Nucleus accumbens (tissue), 56 donors: ENCODE results near the gene CCDC107.

Experiments used
- DNase-seq, 56 donors: peaks; one replicate each; lab custom pipeline; 2025; lab: John Stamatoyannopoulos, UW

CCDC107 gene

DNA sequence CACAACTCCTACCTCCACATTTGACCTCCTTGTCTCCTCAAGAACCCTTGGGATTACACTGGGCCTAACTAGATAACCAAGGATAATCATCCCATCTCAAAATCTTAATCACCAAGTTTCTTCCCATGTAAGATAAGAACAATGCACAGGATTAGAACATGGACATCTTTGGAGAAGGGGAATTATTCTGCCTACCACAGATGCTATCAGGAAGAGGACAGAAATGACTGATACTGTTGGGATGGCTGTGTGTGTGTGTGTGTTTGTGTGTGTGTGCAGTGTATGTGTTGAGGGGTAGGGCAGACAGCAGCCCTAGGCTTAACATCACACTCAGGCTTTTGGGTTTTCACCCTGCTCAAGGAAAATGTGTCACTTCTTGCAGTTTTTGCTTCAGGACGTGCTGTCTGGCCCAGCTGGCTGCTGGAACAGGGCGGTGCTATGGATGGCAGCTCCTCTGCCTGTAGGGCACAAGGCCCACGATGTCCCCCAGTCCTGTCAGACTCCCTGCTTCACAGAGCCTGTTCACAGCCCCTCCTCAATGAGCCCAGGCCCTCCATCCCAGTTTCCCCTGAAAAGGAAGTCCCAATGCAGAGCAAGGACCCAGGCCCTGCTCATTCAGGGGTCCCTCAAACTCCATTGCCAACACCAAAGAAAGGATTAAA is 23.4 kb downstream of the CCDC107 start:
- DNase-seq = no peak

DNA sequence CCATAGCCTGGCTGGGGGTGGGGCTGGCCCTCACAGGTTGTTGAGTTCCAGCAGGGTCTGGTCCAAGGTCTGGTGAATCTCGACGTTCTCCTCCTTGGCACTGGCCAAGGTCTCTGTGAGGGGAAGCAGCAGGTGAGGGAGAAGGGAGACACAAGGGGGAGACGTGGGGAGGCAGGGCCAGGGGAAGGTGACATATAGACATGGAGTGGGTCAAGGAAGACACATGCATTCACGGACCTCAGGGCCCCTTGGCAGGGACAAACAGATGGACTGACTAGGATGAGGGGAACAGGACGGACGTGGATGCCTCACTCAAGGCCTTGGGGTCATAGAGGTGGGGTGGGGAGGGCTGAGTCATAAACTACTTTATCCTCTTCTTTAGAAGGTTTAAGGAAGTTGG is 24.0 kb downstream of the CCDC107 start:
- no peak for DNase-seq

DNA sequence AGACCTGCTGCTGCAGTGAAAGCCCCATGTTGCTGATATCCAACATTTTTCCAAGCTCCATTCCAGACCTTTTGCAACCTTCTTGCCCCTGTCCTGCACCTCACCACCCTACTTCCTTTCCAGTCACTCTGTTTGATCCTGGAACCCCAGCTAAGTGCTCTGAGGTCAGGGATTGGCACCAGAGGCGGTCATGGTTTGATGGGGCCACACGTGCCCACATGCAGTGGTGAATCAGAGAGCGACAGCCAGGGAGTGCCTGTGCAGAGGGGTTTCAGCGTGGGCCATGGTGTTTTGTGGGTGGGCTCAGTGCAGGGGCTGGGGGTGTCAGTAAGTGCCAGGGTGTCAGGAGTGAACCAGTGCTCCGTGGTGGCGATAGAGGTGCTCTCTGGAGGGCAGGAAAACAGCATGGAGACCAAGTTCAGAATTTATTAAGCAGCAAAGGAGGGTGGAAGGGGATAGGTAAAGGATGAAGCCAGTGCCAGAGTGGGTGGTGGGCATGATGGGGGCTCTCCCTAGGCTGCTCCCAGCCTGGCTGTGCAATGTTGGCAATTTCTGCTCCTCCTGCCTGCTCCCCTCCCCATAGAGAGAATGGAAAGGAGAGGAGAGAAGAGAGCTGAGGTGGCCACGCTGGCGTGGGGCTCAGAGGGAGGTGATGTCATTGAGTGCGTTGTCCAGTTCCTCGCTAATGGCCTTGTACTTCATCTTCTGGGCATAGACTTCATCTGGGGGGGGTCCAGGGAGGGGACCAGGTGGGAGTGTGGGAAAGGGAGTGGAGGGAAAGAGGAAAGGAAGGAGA is 24.6 kb downstream of the CCDC107 start:
- no peak for DNase-seq

DNA sequence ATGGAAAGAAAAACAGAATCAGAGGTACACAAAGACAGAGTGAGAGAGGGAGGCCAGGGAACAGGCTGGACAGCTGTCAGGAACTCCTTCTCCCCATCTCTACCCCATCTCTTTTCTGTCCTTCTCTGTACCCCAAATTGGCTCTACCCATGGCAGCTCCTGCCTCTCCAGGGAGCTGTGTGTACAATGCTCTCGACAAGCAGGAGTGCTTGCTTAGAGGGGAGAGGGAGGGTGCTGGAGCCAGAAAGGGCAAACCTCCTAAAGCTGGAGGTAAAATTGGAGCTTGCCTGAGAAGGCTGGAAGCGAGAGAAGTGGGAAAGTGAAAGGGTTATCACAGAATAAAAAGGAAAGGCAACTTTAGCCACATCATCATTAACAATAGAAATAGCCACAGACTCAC is 25.2 kb downstream of the CCDC107 start:
- DNase-seq = no peak

DNA sequence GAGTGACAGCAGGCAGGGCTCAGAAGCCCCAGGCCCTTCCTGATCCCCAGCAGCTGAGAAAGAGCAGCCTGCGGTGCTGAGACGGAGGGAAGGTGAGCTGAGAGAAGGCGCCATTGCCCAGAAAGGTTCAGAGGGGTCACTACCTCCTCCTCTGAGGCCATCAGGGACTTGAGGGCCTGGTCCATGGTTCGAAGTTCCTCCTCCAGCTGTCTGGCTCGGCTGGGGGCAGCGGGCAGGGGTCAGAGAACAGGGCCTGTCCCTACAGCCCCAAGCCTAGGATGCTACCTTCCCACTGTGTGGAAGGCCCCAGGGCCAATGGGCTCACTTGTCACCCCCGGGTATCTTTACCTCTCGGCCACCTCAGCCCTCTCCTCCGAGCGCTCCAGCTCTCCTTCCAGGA is 26.8 kb downstream of the CCDC107 start:
- DNase-seq = no peak

DNA sequence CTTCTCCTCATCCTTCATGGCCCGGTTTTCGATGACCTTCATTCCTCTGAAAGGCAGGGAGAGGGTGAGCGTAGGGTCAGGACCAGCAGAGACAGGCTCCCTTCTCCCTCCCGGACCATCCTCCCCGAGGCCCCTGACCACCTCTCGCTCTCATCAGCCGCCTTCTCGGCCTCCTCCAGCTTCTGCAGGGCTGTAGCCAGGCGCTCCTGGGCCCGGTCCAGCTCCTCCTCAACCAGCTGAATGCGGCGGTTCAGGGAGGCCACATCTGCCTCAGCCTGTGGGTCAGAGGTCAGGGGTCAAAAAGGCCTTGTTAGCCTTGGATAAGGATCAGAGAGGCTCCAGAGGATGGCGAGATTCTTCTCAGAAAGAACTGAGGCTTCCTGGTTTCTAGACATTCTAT is 27.4 kb downstream of the CCDC107 start:
- DNase-seq = no peak

DNA sequence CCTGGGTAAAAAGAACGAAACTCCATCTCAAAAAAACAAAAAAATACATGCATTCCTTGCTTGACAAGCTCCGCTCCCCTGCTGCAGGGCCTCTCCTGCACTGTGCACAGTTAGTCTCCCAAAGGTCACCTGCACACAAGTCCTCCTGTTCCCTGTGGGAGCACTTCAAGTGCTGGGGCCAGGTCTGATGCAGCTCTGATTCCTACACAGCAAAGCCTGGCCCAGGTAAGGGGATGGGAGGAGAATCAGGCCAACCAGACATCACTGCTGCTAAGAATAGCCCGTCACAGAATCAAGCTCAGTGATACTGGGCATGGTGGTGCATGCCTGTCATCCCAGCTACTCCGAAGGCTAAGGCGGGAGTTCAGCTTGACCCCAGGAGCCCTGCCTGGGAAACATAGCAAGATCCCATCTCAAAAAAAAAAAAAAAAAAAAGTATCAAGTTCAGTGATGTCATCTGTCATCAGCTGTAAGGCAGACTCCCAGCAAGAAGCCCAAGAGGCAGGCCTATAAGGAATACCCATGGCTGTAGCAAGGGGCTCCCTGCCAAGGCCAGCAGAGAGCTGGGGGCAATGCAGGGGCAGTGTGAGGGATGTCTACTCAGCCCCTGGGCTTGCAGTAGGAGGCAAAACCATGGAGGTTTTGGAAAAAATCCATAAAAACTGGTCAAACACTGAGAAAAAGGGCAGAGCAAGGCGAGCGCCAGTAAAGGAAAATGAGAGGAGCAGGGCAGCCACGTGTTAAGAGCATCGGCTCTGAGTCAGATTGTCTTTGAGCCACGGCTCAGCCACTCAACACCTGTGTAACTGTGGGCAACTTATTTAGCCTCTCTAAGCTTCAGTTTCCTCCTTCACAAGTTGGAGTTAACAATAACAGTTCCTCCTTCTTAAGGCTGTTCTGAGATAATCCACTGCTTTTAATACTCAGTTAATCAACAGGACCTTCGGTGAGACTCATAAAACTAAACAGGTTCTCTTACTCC is 28.4 kb downstream of the CCDC107 start:
- DNase-seq = no peak

DNA sequence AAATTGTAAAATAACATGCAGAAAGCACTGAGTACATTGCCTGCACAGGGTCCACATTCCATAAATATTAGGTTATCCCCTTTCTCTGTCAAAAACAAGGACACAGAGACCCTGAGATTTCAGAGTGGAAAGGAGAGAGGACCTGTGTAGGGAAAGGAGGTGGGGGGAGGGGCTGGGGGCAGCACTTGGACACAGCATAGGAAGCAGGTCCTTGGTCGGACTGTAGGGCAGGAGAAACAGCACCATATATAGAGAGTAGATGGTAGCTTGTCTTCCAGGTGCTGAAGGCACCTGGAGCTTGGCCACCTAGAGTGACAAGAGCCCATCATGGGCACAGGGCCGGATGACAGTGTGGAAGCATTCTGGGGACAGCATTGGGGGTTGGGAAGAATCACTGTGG is 29.2 kb downstream of the CCDC107 start:
- DNase-seq = no peak

DNA sequence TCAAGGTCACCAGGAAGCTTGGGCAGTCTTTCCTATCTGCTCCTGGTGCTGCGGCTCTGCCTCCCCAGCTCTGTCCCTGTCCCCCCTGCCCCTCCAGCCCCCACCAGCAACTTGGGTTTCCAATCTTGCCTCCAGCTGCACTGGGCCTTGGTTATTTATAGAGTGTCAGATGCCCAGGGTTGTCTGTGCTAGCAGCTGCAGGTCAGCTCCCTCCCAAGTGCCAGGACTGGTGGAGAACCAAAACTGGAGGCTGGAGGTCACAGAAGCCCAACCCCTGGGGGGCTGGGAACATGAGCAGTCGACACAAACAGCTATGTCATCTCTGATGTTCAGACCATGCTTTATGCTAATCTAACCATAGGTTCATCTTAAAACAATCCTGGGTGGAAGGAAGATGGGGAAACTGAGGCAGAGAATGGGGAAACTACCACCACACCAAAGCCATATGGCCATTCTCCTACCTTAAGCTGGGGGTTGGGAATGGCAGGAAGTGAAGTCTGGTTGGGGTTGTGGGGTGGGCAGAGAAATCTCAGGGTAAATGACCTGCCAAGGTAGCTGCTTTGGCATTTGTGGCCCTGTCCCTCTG is 30.0 kb downstream of the CCDC107 start:
- DNase-seq = no peak

DNA sequence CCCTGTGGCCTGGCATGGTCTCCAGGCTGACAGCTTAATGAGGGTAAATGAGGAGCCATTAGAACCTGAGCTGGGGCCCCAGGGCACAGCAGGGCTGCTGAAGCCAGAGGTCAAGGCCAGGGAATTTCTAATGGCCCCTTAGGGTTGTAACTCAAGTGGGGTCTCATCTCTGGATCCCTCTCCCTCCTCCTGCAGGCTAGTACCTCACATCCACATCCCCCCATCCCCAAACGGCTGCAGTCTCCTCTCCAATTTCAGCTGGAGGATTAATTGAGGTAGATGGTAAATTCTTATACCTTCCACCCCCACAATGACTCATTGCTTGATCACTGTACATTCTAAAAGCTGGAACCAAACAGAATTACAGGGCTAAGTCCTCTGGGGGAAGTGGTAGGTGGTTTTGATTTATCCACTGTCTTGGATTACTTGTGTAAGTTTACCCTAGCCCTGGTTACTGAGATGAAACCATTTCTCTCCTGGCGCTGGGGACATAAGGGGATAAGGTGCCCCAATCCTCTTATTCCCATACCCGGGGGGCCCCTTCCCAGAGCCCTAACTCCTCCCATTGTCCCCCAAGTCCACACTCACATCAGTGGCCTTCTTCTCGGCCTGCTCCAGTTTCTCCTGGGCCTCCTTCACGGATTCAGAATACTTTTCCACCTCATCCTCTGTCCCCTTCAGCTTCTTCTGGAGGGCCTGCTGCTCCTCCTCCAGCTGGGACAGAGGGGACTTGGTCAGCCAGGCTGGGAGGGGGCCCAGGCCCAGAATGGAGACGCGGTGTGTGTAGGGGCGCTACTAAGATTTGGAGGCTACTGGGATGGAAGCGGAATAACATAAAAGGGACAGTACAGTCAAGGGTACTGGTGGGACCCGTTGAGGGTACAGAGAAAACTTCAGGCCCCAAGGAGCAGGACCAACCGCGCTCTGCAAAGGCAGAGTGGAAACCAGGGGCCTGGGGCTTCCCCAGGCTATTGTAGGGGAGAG is 30.8 kb downstream of the CCDC107 start:
- DNase-seq = peak in 1 of 56 donors; percentile 7

DNA sequence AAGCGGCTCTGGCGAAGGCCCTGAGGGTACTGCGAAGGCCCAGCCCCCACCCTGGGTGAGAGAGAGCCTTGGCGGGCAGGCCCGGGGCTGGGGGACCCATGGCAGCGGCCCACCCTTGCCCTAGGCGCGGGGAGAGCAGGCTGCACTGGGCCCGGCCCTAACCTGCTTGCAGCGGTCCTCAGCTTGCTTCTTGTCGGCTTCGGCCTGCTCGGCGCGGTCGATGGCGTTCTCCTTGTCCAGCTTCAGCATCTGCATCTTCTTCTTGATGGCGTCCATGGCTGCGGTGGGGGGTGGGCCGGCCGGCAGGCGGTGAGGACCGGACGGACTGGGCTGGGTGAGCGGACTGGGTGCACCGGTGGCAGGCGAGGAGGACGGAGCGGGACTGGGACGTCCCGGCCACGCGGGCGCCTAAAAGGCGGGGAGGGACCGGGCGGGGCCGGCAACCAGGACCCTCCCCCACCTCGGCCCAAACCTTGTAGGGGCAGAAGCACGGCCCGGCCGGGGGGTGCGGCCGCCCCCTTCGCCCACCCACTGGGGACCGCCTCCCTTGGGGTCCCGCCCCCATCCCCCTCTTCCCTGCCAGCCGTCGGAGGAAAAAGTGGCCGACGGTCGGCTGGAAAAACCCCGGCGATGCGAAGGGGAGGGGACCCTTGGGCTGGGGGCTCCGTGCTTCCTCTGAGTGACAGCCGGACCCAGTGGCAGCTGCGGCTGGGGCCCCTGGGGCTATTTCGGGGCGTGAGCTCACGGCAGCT is 31.6 kb downstream of the CCDC107 start, which contains the start of gene TPM2:
Gene TPM2 (minus strand): TSS at position 384 of the 752 bp plus-strand sequence. CDS start 108 bp downstream, at position 276.
- DNase-seq = no peak

DNA sequence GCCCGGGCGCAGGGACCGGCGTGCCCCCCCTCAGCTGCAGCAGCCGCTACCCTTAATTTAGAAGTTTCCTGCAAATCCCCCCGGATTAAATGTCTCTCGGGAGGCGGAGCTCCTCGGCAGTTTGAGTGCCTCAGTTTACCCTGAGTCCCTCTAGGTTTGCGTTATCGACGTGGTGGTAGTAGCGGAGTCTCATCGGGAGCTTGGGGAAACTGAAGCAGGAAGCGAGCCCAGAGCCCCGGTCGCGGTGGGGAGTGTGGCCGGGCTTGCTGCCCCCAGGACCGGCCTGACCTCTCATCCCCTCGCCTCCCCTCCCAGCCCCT is 32.2 kb downstream of the CCDC107 start:
- no peak for DNase-seq

DNA sequence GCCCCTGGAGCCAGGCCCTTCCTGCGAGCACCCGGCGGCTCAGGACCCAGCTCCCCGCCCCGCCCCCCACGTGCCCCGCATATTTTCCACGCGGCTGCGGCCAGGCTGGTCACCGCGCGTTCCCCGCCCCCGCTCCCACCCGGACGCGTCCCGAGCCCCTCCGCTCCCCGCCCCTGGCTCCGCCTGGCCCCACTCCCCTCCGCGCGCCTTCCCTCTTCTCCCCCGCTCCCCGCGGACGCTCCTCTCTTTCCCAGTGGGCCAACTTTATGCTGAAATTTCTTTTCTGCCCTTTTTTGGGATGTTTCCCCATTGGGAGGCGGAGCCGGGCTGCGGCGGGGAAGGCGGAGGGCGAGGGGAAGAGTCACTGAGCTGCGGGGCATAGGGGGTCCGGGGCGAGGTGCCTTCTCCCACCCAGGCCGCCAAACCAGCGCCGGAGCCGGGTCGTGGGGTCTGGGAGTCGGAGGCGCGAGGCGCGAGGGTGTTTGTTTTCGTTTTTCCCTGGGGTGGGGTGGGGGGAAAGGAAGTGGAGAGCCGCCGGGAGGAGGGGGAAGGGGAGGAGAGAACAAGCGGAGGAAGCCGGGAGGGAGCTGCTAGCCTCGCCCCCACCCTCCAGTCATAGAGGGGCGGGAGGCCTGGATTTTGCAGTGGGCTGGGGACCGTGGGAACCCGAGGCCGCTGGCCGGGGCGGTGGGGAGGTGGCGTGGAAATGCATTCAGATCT is 32.7 kb downstream of the CCDC107 start:
- peak in 39 of 56 donors; percentile 11 to 69 (median 34) for DNase-seq

DNA sequence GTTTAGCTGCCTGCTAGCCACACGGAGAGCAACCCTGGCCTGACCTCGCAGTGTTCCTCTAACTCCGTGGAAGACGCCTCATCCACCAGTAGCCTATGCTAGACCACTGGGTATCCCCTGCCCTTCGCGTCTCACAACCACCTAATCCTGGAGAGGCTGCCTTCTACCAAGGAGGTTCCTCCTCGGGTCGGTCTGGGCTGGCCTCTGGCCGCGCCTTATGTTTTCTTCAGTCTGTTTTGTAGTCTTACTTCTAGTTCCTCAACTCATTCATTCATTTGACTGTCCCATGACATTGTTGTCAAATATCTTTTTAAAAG is 33.2 kb downstream of the CCDC107 start:
- peak in 1 of 56 donors; percentile 41 for DNase-seq

DNA sequence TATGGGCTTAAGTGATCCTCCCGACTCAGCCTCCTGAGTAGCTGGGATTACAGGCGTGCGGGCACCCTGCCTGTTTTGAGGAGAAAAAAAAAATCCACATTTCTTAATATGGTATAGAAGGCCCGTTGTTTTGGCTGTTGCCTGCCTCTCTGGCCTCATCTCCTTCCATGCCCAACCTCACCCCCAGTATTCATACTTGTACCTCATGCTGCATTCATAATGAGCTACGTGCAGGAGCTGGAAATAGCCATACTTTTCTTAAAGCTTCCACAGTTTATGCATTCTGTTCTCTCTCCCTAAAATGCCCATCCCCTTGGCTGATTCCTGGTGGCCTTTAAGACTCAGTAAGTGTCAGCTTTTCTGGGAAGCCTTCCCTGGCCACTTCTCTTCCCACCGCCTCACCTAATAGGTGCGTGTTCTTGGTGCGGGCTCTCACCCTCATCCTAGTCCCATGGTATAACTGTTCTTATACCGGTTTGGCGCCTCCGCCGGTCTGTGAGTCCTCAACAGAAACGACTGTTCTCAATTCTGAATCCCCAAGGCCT is 33.7 kb downstream of the CCDC107 start:
- no peak for DNase-seq

DNA sequence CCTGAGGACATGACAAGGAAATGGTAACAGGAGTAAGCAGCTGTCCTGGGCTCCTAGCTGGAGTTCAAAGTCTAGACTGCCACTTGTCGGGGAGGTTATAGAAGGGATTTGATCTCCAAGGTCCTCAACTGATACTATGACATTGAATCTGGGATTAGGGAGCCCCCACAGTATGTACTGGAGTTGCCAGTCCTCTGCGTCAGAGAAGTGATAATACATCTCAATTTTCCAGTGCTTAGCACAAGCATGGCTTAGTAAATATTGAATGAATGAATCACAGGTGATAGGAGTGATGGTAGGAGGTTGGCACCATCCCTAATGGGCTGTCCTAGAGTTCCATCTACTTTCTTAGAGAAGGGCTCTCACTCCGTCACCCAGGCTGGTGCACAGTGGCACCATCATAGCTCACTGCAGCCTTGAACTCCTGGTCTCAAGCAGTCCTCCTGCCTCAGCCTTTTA is 37.9 kb downstream of the CCDC107 start:
- DNase-seq = no peak

DNA sequence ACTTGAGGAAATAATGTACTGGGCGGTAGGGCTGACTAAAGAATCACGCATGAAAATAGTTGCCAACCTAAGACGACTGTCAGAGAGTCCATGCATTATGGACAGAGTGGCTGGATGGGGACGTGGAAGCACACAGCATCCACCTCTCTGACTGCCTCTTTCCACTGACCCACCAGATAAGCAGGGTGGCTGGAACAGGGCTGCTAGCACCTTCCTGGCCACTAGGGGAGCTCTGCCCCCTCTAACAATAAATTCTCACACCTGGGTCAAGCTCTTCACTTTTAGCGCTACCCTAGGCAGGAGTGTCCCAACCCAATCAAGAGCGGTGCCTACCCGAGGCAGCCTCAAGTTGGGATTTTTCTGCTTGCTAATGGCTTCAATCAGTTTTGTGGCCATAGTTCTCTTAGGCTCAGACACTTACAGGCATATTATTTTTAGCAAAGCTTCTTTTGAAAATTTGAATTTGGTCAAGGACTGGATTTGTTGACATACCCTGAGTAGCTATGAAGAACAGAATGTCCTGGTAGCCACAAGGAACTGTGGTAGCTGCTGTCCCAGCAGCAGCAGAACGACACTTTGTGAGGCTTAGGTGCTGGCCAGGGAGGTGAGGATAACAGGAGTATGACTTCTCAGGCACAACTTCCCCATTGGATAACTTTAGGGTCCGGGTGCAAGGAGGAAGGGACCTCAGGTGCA is 38.6 kb downstream of the CCDC107 start:
- peak in 14 of 56 donors; percentile 5 to 55 (median 13) for DNase-seq
